ENCODE results near the gene LGR5.
A peak's percentile ranks its signal among the peaks of the same experiment; 100 is the strongest.

The LGR5 gene, protein sequence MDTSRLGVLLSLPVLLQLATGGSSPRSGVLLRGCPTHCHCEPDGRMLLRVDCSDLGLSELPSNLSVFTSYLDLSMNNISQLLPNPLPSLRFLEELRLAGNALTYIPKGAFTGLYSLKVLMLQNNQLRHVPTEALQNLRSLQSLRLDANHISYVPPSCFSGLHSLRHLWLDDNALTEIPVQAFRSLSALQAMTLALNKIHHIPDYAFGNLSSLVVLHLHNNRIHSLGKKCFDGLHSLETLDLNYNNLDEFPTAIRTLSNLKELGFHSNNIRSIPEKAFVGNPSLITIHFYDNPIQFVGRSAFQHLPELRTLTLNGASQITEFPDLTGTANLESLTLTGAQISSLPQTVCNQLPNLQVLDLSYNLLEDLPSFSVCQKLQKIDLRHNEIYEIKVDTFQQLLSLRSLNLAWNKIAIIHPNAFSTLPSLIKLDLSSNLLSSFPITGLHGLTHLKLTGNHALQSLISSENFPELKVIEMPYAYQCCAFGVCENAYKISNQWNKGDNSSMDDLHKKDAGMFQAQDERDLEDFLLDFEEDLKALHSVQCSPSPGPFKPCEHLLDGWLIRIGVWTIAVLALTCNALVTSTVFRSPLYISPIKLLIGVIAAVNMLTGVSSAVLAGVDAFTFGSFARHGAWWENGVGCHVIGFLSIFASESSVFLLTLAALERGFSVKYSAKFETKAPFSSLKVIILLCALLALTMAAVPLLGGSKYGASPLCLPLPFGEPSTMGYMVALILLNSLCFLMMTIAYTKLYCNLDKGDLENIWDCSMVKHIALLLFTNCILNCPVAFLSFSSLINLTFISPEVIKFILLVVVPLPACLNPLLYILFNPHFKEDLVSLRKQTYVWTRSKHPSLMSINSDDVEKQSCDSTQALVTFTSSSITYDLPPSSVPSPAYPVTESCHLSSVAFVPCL

GRCh38 chr12:71439613-71440344 lies at the start of gene LGR5:
TSS of gene LGR5 (plus strand) at chr12:71439798. CDS start at chr12:71440081, 283 bp downstream.
- Mint-ChIP-seq H3K36me3 (ENCODE audit: low read depth) (no peaks in the 10 kb centered on the region), H3K27me3 (ENCODE audit: low read depth) (peaks cover 69% of the 10 kb centered on the region), H3K27ac (no peak within 1 kb of the TSS), H3K4me3 (peak within 1 kb of the TSS; percentile 74), H3K9me3 (peaks cover 17% of the 10 kb centered on the region), H3K4me1 (ENCODE audit: low read depth) (peaks cover 18% of the 10 kb centered on the region)
- DNase-seq (ENCODE audit: low spot score), result no peak

DNA sequence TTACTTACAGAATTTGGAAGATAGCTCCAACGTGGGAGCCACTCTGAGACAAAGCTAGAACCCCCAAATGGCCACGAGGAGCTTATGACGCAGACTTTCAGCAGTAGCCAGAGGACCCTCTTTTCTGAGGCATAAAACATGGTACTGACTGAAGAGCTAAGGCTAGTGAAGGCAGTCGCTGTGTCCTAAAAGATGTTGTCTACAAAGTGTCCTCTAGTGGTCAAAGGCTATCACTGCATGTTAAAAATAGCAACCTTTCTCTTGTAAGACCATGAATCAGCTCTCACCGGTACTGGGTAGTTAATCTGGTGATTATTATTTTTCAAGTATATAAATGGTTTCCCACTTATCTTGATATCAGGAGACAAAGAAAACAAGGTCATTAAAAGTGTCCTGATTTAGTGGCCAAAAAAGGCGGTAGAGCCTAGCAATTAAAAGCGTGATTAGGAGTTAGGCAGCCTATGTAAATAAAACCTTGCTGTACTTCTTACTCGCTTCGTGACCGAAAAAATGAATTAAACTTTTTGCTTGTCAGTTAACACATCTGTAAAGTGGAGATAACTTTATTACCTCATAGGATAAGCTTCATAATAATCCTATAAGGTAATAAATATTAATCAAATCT lies 47.0 kb upstream of the LGR5 start:
- Mint-ChIP-seq H3K4me3 (no peak overlapping the region), H3K36me3 (ENCODE audit: low read depth) (no peaks in the 10 kb centered on the region), H3K9me3 (no peaks in the 10 kb centered on the region), H3K27ac (no peak overlapping the region), H3K4me1 (ENCODE audit: low read depth) (no peaks in the 10 kb centered on the region), H3K27me3 (ENCODE audit: low read depth) (no peaks in the 10 kb centered on the region)
- DNase-seq (ENCODE audit: low spot score), result no peak

- H3K36me3 Mint-ChIP-seq (ENCODE audit: low read depth), result no peaks in the 10 kb centered on the region
- no peak overlapping the region for H3K4me3 Mint-ChIP-seq
- no peak overlapping the region for H3K27ac Mint-ChIP-seq
- no peaks in the 10 kb centered on the region for H3K4me1 Mint-ChIP-seq (ENCODE audit: low read depth)
- no peaks in the 10 kb centered on the region for H3K9me3 Mint-ChIP-seq
- DNase-seq (ENCODE audit: low spot score), result no peak
- no peaks in the 10 kb centered on the region for H3K27me3 Mint-ChIP-seq (ENCODE audit: low read depth)
Observed at GRCh38 chr12:71393625-71394024, 46.0 kb upstream of the LGR5 start.

DNA sequence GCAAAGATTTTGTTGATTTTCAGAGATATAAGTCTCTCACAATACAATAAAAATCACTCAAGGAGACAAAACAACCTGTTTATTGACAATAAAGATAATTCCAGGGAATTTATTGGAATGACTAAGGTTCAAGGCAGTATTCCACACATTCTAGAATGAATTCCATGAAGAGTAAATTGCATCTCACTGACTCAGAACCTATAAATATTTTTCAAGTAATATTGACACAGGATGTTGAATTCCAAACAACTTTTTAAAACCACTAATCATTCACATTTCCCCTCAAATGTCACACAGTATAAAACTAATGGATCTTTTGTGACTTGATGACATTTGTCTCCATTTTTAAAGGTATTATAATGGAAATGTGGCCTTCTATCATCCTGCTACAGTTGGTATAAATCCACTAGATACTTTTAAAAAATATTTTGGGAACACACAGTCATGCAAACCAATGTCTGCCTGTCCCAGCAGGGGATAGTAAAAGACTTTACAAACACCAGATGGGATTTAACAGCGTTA lies 42.1 kb upstream of the LGR5 start:
- H3K27ac Mint-ChIP-seq, result no peak overlapping the region
- DNase-seq (ENCODE audit: low spot score), result no peak
- no peak overlapping the region for H3K4me3 Mint-ChIP-seq
- H3K27me3 Mint-ChIP-seq (ENCODE audit: low read depth), result no peaks in the 10 kb centered on the region
- H3K36me3 Mint-ChIP-seq (ENCODE audit: low read depth), result no peaks in the 10 kb centered on the region
- H3K9me3 Mint-ChIP-seq, result no peaks in the 10 kb centered on the region
- H3K4me1 Mint-ChIP-seq (ENCODE audit: low read depth), result no peaks in the 10 kb centered on the region

DNA sequence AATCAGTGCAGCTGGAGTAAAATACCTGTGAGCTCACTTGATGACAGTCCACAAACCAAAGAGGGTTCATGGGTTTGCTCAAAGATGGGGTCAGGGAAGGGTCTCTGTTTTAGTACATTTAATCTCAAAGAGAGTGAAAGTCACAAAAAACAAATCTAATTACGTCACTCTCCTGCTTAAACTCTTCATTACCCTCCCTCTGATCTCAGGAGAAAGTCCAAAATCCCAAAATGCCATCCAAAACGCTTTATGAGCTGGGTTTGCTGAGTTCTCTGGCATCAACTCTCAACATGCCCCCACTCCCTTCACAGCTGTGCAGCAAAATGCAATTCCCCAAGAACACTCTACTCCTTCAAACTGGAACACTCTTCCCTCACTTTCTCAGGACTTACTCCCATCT lies 40.4 kb upstream of the LGR5 start:
- no peak overlapping the region for H3K4me3 Mint-ChIP-seq
- H3K27me3 Mint-ChIP-seq (ENCODE audit: low read depth), result no peaks in the 10 kb centered on the region
- H3K9me3 Mint-ChIP-seq, result no peaks in the 10 kb centered on the region
- H3K27ac Mint-ChIP-seq, result no peak overlapping the region
- H3K4me1 Mint-ChIP-seq (ENCODE audit: low read depth), result no peaks in the 10 kb centered on the region
- no peaks in the 10 kb centered on the region for H3K36me3 Mint-ChIP-seq (ENCODE audit: low read depth)
- DNase-seq (ENCODE audit: low spot score), result no peak

- no peaks in the 10 kb centered on the region for H3K27me3 Mint-ChIP-seq (ENCODE audit: low read depth)
- H3K27ac Mint-ChIP-seq, result no peak overlapping the region
- no peak for DNase-seq (ENCODE audit: low spot score)
- H3K4me1 Mint-ChIP-seq (ENCODE audit: low read depth), result no peaks in the 10 kb centered on the region
- H3K9me3 Mint-ChIP-seq, result no peaks in the 10 kb centered on the region
- H3K4me3 Mint-ChIP-seq, result no peak overlapping the region
- no peaks in the 10 kb centered on the region for H3K36me3 Mint-ChIP-seq (ENCODE audit: low read depth)
Observed at GRCh38 chr12:71400481-71400880, 39.1 kb upstream of the LGR5 start.

- H3K27ac Mint-ChIP-seq, result no peak overlapping the region
- DNase-seq (ENCODE audit: low spot score), result no peak
- H3K27me3 Mint-ChIP-seq (ENCODE audit: low read depth), result no peaks in the 10 kb centered on the region
- H3K4me1 Mint-ChIP-seq (ENCODE audit: low read depth), result no peaks in the 10 kb centered on the region
- peaks cover 3% of the 10 kb centered on the region for H3K9me3 Mint-ChIP-seq
- H3K36me3 Mint-ChIP-seq (ENCODE audit: low read depth), result no peaks in the 10 kb centered on the region
- no peak overlapping the region for H3K4me3 Mint-ChIP-seq
Observed at GRCh38 chr12:71405884-71406283, 33.7 kb upstream of the LGR5 start.

- Mint-ChIP-seq H3K4me3 (no peak overlapping the region), H3K9me3 (peaks cover 6% of the 10 kb centered on the region), H3K36me3 (ENCODE audit: low read depth) (no peaks in the 10 kb centered on the region), H3K4me1 (ENCODE audit: low read depth) (no peaks in the 10 kb centered on the region), H3K27me3 (ENCODE audit: low read depth) (no peaks in the 10 kb centered on the region), H3K27ac (no peak overlapping the region)
- DNase-seq (ENCODE audit: low spot score), result no peak
Observed at GRCh38 chr12:71407732-71408131, 31.9 kb upstream of the LGR5 start.

GRCh38 chr12:71410844-71411243 lies 28.8 kb upstream of the LGR5 start:
- H3K27ac Mint-ChIP-seq, result no peak overlapping the region
- no peak overlapping the region for H3K4me3 Mint-ChIP-seq
- DNase-seq (ENCODE audit: low spot score), result no peak
- H3K9me3 Mint-ChIP-seq, result peaks cover 6% of the 10 kb centered on the region
- H3K27me3 Mint-ChIP-seq (ENCODE audit: low read depth), result no peaks in the 10 kb centered on the region
- H3K4me1 Mint-ChIP-seq (ENCODE audit: low read depth), result no peaks in the 10 kb centered on the region
- no peaks in the 10 kb centered on the region for H3K36me3 Mint-ChIP-seq (ENCODE audit: low read depth)

GRCh38 chr12:71411635-71412034 lies 28.0 kb upstream of the LGR5 start:
- H3K27ac Mint-ChIP-seq, result no peak overlapping the region
- H3K36me3 Mint-ChIP-seq (ENCODE audit: low read depth), result no peaks in the 10 kb centered on the region
- no peaks in the 10 kb centered on the region for H3K27me3 Mint-ChIP-seq (ENCODE audit: low read depth)
- DNase-seq (ENCODE audit: low spot score), result no peak
- H3K4me3 Mint-ChIP-seq, result no peak overlapping the region
- H3K4me1 Mint-ChIP-seq (ENCODE audit: low read depth), result no peaks in the 10 kb centered on the region
- peaks cover 6% of the 10 kb centered on the region for H3K9me3 Mint-ChIP-seq

DNA sequence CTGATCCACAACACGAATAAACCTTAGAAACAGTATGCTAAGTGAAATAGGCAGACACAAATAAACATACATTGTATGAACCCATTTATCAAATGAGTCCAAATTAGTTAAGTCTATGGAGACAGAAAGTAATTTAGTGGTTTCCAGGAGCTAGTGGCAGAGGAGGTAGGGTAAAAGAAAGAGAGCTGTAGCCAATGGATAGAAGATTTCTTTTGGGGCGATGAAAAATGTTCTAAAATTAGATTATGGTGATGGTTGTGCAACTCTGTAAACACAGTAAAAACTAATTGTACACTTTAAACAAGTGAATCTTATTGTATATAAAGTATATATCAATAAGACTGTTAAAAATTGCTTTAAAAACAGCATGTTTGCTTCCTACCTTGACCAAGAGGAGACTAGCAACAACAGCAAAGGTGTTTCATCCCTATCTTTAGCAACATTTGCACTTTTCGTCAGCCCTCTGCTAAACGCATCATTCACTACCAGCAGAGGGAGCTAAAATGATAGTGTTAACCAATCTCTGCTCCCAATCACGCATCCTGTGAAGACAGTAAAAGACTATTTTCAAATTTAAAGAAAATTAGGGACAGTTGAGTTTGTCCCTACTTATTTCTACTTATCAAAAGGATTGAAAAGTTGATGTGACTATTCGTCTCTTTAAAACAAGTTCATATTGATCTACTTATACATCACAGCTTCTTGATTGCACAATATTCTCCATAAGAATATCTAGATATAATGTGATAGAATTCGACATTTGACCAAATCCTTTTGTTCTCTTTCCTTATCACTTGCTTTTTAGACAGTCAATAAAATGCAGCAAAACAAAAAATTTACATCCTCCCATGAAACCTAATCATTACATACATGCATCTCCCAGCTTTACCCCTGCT lies 24.0 kb upstream of the LGR5 start:
- Mint-ChIP-seq H3K4me3 (no peak overlapping the region), H3K4me1 (ENCODE audit: low read depth) (no peaks in the 10 kb centered on the region), H3K9me3 (peaks cover 3% of the 10 kb centered on the region), H3K27ac (no peak overlapping the region), H3K36me3 (ENCODE audit: low read depth) (no peaks in the 10 kb centered on the region), H3K27me3 (ENCODE audit: low read depth) (no peaks in the 10 kb centered on the region)
- DNase-seq (ENCODE audit: low spot score), result no peak

GRCh38 chr12:71417181-71417580 lies 22.4 kb upstream of the LGR5 start:
- Mint-ChIP-seq H3K4me3 (no peak overlapping the region), H3K27ac (no peak overlapping the region), H3K36me3 (ENCODE audit: low read depth) (no peaks in the 10 kb centered on the region), H3K4me1 (ENCODE audit: low read depth) (no peaks in the 10 kb centered on the region), H3K9me3 (no peaks in the 10 kb centered on the region), H3K27me3 (ENCODE audit: low read depth) (no peaks in the 10 kb centered on the region)
- DNase-seq (ENCODE audit: low spot score), result no peak

All from T-helper 2 cell treated with Interferon-gamma antibody and Interleukin-4, amounts not matched to agents 5 μg/mL and 100 μg/mL, for 36 hours (primary cell).